Measurements from ENCODE around the gene CD302.

The CD302 gene

GRCh38 chr2:159720676-159721075 lies 77.3 kb downstream of the CD302 start:
- TF ChIP-seq POLR2A (IDR thresholded peaks at IDR 0.05; ENCODE audit: low read depth, low read length): no peak
- FAIRE-seq (no peak), DNase-seq (ENCODE audit: insufficient read length, low spot score) (no peak)
